ENCODE data around the gene SMURF2.

SMURF2 gene

GRCh38 chr17:64661976-64662773 lies at the start of gene SMURF2:
TSS of gene SMURF2 (minus strand) at chr17:64662307. CDS start at chr17:64661880, 427 bp downstream.
- Histone ChIP-seq H3K27ac (ENCODE audit: low read depth, low read length) (peak within 1 kb of the TSS; percentile 75), H3K4me3 (ENCODE audit: low read depth in 1 of 2, low read length in 2 of 2) (peak within 1 kb of the TSS; percentile 75 to 82), H3K9me3 (ENCODE audit: control insufficient read depth in 1 of 2, low read length in 2 of 2) (no peaks in the 10 kb centered on the region), H3K36me3 (ENCODE audit: control insufficient read depth in 1 of 2, insufficient read depth in 2 of 2, low read length in 2 of 2) (no peaks in the 10 kb centered on the region), H3K9ac (ENCODE audit: low read depth in 1 of 2, low read length in 2 of 2) (peak within 1 kb of the TSS; percentile 59 to 85), H3K4me1 (ENCODE audit: control insufficient read depth in 1 of 2, insufficient read depth in 2 of 2, low read length in 2 of 2) (peaks cover 0 to 5% of the 10 kb centered on the region in 2 donors), H3K27me3 (ENCODE audit: control insufficient read depth in 1 of 2, insufficient read depth in 2 of 2, low read length in 2 of 2) (no peaks in the 10 kb centered on the region)

- Histone ChIP-seq H3K4me3 (ENCODE audit: low read depth in 1 of 2, low read length in 2 of 2) (no peak overlapping the region), H3K4me1 (ENCODE audit: control insufficient read depth in 1 of 2, insufficient read depth in 2 of 2, low read length in 2 of 2) (peaks cover 47 to 56% of the 10 kb centered on the region in 2 donors), H3K9me3 (ENCODE audit: control insufficient read depth in 1 of 2, low read length in 2 of 2) (no peaks in the 10 kb centered on the region), H3K9ac (ENCODE audit: low read depth in 1 of 2, low read length in 2 of 2) (peak overlapping the region in 1 of 2 donors; percentile 6), H3K27ac (ENCODE audit: low read depth, low read length) (no peak overlapping the region), H3K27me3 (ENCODE audit: control insufficient read depth in 1 of 2, insufficient read depth in 2 of 2, low read length in 2 of 2) (no peaks in the 10 kb centered on the region), H3K36me3 (ENCODE audit: control insufficient read depth in 1 of 2, insufficient read depth in 2 of 2, low read length in 2 of 2) (no peaks in the 10 kb centered on the region)
These were observed 47.4 kb upstream of the SMURF2 start for GRCh38 chr17:64709481-64709880.

GRCh38 chr17:64707050-64707591 lies 45.0 kb upstream of the SMURF2 start:
- peaks cover 42 to 44% of the 10 kb centered on the region in 2 donors for H3K4me1 ChIP-seq (ENCODE audit: control insufficient read depth in 1 of 2, insufficient read depth in 2 of 2, low read length in 2 of 2)
- H3K9ac ChIP-seq (ENCODE audit: low read depth in 1 of 2, low read length in 2 of 2), result peak overlapping the region; percentile 7 to 40
- H3K9me3 ChIP-seq (ENCODE audit: control insufficient read depth in 1 of 2, low read length in 2 of 2), result no peaks in the 10 kb centered on the region
- peak overlapping the region; percentile 44 for H3K27ac ChIP-seq (ENCODE audit: low read depth, low read length)
- no peaks in the 10 kb centered on the region for H3K27me3 ChIP-seq (ENCODE audit: control insufficient read depth in 1 of 2, insufficient read depth in 2 of 2, low read length in 2 of 2)
- no peaks in the 10 kb centered on the region for H3K36me3 ChIP-seq (ENCODE audit: control insufficient read depth in 1 of 2, insufficient read depth in 2 of 2, low read length in 2 of 2)
- peak overlapping the region in 1 of 2 donors; percentile 18 for H3K4me3 ChIP-seq (ENCODE audit: low read depth in 1 of 2, low read length in 2 of 2)

GRCh38 chr17:64706224-64707049 lies 44.3 kb upstream of the SMURF2 start:
- Histone ChIP-seq H3K4me1 (ENCODE audit: control insufficient read depth in 1 of 2, insufficient read depth in 2 of 2, low read length in 2 of 2) (peaks cover 42 to 44% of the 10 kb centered on the region in 2 donors), H3K27me3 (ENCODE audit: control insufficient read depth in 1 of 2, insufficient read depth in 2 of 2, low read length in 2 of 2) (no peaks in the 10 kb centered on the region), H3K27ac (ENCODE audit: low read depth, low read length) (peak overlapping the region; percentile 58), H3K9me3 (ENCODE audit: control insufficient read depth in 1 of 2, low read length in 2 of 2) (no peaks in the 10 kb centered on the region), H3K36me3 (ENCODE audit: control insufficient read depth in 1 of 2, insufficient read depth in 2 of 2, low read length in 2 of 2) (no peaks in the 10 kb centered on the region), H3K4me3 (ENCODE audit: low read depth in 1 of 2, low read length in 2 of 2) (peak overlapping the region in 1 of 2 donors; percentile 18), H3K9ac (ENCODE audit: low read depth in 1 of 2, low read length in 2 of 2) (peak overlapping the region; percentile 40 to 54)

- Histone ChIP-seq H3K9ac (ENCODE audit: low read depth in 1 of 2, low read length in 2 of 2) (no peak overlapping the region), H3K36me3 (ENCODE audit: control insufficient read depth in 1 of 2, insufficient read depth in 2 of 2, low read length in 2 of 2) (no peaks in the 10 kb centered on the region), H3K4me1 (ENCODE audit: control insufficient read depth in 1 of 2, insufficient read depth in 2 of 2, low read length in 2 of 2) (peaks cover 22 to 24% of the 10 kb centered on the region in 2 donors), H3K27me3 (ENCODE audit: control insufficient read depth in 1 of 2, insufficient read depth in 2 of 2, low read length in 2 of 2) (no peaks in the 10 kb centered on the region), H3K4me3 (ENCODE audit: low read depth in 1 of 2, low read length in 2 of 2) (no peak overlapping the region), H3K9me3 (ENCODE audit: control insufficient read depth in 1 of 2, low read length in 2 of 2) (no peaks in the 10 kb centered on the region), H3K27ac (ENCODE audit: low read depth, low read length) (no peak overlapping the region)
These were observed 40.7 kb upstream of the SMURF2 start for GRCh38 chr17:64702815-64703214.

GRCh38 chr17:64698725-64699124 lies 36.6 kb upstream of the SMURF2 start:
- Histone ChIP-seq H3K9ac (ENCODE audit: low read depth in 1 of 2, low read length in 2 of 2) (no peak overlapping the region), H3K27me3 (ENCODE audit: control insufficient read depth in 1 of 2, insufficient read depth in 2 of 2, low read length in 2 of 2) (no peaks in the 10 kb centered on the region), H3K36me3 (ENCODE audit: control insufficient read depth in 1 of 2, insufficient read depth in 2 of 2, low read length in 2 of 2) (no peaks in the 10 kb centered on the region), H3K9me3 (ENCODE audit: control insufficient read depth in 1 of 2, low read length in 2 of 2) (no peaks in the 10 kb centered on the region), H3K27ac (ENCODE audit: low read depth, low read length) (no peak overlapping the region), H3K4me3 (ENCODE audit: low read depth in 1 of 2, low read length in 2 of 2) (no peak overlapping the region), H3K4me1 (ENCODE audit: control insufficient read depth in 1 of 2, insufficient read depth in 2 of 2, low read length in 2 of 2) (peaks cover 0 to 10% of the 10 kb centered on the region in 2 donors)

GRCh38 chr17:64694207-64694606 lies 32.1 kb upstream of the SMURF2 start:
- H3K27me3 ChIP-seq (ENCODE audit: control insufficient read depth in 1 of 2, insufficient read depth in 2 of 2, low read length in 2 of 2), result no peaks in the 10 kb centered on the region
- H3K4me1 ChIP-seq (ENCODE audit: control insufficient read depth in 1 of 2, insufficient read depth in 2 of 2, low read length in 2 of 2), result peaks cover 0 to 10% of the 10 kb centered on the region in 2 donors
- no peaks in the 10 kb centered on the region for H3K9me3 ChIP-seq (ENCODE audit: control insufficient read depth in 1 of 2, low read length in 2 of 2)
- H3K27ac ChIP-seq (ENCODE audit: low read depth, low read length), result no peak overlapping the region
- no peak overlapping the region for H3K9ac ChIP-seq (ENCODE audit: low read depth in 1 of 2, low read length in 2 of 2)
- peak overlapping the region in 1 of 2 donors; percentile 1 for H3K4me3 ChIP-seq (ENCODE audit: low read depth in 1 of 2, low read length in 2 of 2)
- H3K36me3 ChIP-seq (ENCODE audit: control insufficient read depth in 1 of 2, insufficient read depth in 2 of 2, low read length in 2 of 2), result no peaks in the 10 kb centered on the region

GRCh38 chr17:64692187-64692586 lies 30.1 kb upstream of the SMURF2 start:
- Histone ChIP-seq H3K27ac (ENCODE audit: low read depth, low read length) (no peak overlapping the region), H3K9me3 (ENCODE audit: control insufficient read depth in 1 of 2, low read length in 2 of 2) (no peaks in the 10 kb centered on the region)

GRCh38 chr17:64689106-64689505 lies 27.0 kb upstream of the SMURF2 start:
- no peaks in the 10 kb centered on the region for H3K36me3 ChIP-seq (ENCODE audit: control insufficient read depth in 1 of 2, insufficient read depth in 2 of 2, low read length in 2 of 2)

More at GRCh38 chr17:64692187-64692586, 30.1 kb upstream of the SMURF2 start:
- Histone ChIP-seq H3K4me1 (ENCODE audit: control insufficient read depth in 1 of 2, insufficient read depth in 2 of 2, low read length in 2 of 2) (peaks cover 0 to 10% of the 10 kb centered on the region in 2 donors), H3K9ac (ENCODE audit: low read depth in 1 of 2, low read length in 2 of 2) (no peak overlapping the region), H3K27me3 (ENCODE audit: control insufficient read depth in 1 of 2, insufficient read depth in 2 of 2, low read length in 2 of 2) (no peaks in the 10 kb centered on the region), H3K4me3 (ENCODE audit: low read depth in 1 of 2, low read length in 2 of 2) (no peak overlapping the region), H3K36me3 (ENCODE audit: control insufficient read depth in 1 of 2, insufficient read depth in 2 of 2, low read length in 2 of 2) (no peaks in the 10 kb centered on the region)

GRCh38 chr17:64688481-64688880 lies 26.4 kb upstream of the SMURF2 start:
- Histone ChIP-seq H3K9ac (ENCODE audit: low read depth in 1 of 2, low read length in 2 of 2) (no peak overlapping the region), H3K36me3 (ENCODE audit: control insufficient read depth in 1 of 2, insufficient read depth in 2 of 2, low read length in 2 of 2) (no peaks in the 10 kb centered on the region), H3K4me3 (ENCODE audit: low read depth in 1 of 2, low read length in 2 of 2) (no peak overlapping the region), H3K27me3 (ENCODE audit: control insufficient read depth in 1 of 2, insufficient read depth in 2 of 2, low read length in 2 of 2) (no peaks in the 10 kb centered on the region), H3K27ac (ENCODE audit: low read depth, low read length) (no peak overlapping the region), H3K9me3 (ENCODE audit: control insufficient read depth in 1 of 2, low read length in 2 of 2) (no peaks in the 10 kb centered on the region), H3K4me1 (ENCODE audit: control insufficient read depth in 1 of 2, insufficient read depth in 2 of 2, low read length in 2 of 2) (no peaks in the 10 kb centered on the region)

More at GRCh38 chr17:64689106-64689505, 27.0 kb upstream of the SMURF2 start:
- no peak overlapping the region for H3K27ac ChIP-seq (ENCODE audit: low read depth, low read length)
- no peak overlapping the region for H3K9ac ChIP-seq (ENCODE audit: low read depth in 1 of 2, low read length in 2 of 2)
- no peaks in the 10 kb centered on the region for H3K27me3 ChIP-seq (ENCODE audit: control insufficient read depth in 1 of 2, insufficient read depth in 2 of 2, low read length in 2 of 2)
- no peak overlapping the region for H3K4me3 ChIP-seq (ENCODE audit: low read depth in 1 of 2, low read length in 2 of 2)
- no peaks in the 10 kb centered on the region for H3K9me3 ChIP-seq (ENCODE audit: control insufficient read depth in 1 of 2, low read length in 2 of 2)
- peaks cover 0 to 3% of the 10 kb centered on the region in 2 donors for H3K4me1 ChIP-seq (ENCODE audit: control insufficient read depth in 1 of 2, insufficient read depth in 2 of 2, low read length in 2 of 2)

Data from duodenal mucosa (tissue), 2 donors.